T-helper 2 cell treated with Interferon-gamma antibody and Interleukin-4, amounts not matched to agents 5 μg/mL and 100 μg/mL, for 36 hours (primary cell): ENCODE data around the gene AOPEP.
A peak's percentile ranks its signal among the peaks of the same experiment; 100 is the strongest.

Experiments
- DNase-seq: peaks from one replicate; pipeline ENCODE4 v3.0.0; 2021; ENCODE audit warnings: low spot score
- H3K27ac Mint-ChIP-seq: one replicate; pipeline ENCODE4 v1.8.0; 2021; ENCODE audit warnings: mild to moderate bottlenecking, mixed read lengths
- H3K27me3 Mint-ChIP-seq: one replicate; pipeline ENCODE4 v1.8.0; 2021; ENCODE audit warnings: low read depth, mixed read lengths
- H3K36me3 Mint-ChIP-seq: one replicate; pipeline ENCODE4 v1.8.0; 2021; ENCODE audit warnings: low read depth, mixed read lengths
- H3K4me1 Mint-ChIP-seq: one replicate; pipeline ENCODE4 v1.8.0; 2021; ENCODE audit warnings: low read depth, mixed read lengths
- H3K4me3 Mint-ChIP-seq: one replicate; pipeline ENCODE4 v1.8.0; 2022; ENCODE audit warnings: mild to moderate bottlenecking, moderate library complexity, mixed read lengths
- H3K9me3 Mint-ChIP-seq: one replicate; pipeline ENCODE4 v1.8.0; 2021; ENCODE audit warnings: mixed read lengths

AOPEP gene

DNA sequence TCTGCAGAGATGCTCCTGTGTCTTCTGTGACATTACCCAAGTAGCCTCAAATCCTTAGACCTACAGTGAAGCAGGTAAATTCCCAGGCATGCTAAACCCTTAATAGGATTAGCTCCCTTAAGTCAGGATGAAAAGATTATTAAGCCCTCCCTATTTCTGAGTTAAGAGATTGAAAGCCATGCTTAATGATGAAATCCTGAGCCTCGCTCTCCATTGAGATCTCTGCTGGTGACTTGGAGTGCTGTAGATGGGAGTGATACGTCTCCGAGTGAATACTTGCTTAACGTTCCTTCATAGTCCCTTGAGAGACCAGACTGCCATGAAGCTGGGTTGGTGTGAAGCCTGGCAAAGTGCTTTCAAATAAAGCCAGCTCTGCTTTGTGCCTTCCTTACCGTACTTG is 34.2 kb downstream of the AOPEP start:
- no peaks in the 10 kb centered on the region for H3K9me3 Mint-ChIP-seq
- H3K4me3 Mint-ChIP-seq, result no peak overlapping the region
- H3K27ac Mint-ChIP-seq, result no peak overlapping the region
- DNase-seq, result no peak
- H3K4me1 Mint-ChIP-seq, result peaks cover 3% of the 10 kb centered on the region
- H3K27me3 Mint-ChIP-seq, result no peaks in the 10 kb centered on the region
- H3K36me3 Mint-ChIP-seq, result peaks cover 6% of the 10 kb centered on the region

DNA sequence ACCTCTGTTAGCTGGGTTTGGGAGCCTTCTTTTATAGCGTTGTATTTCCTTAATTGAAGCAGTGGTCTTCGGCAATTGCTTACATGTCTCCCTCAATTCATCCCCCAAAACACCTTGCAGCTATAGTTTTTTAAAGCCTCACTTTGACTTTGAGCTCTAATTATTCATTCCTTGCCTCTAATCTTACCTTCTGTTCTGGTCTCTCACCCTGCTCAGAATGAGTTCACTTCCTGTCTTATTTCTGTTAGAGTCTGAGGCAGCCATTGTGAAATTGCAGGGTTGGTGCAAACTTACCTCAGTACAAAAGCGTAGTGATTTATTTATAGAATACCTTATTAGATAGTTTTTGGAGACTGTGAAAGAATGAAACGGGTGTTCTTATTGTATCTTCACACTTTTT is 35.0 kb downstream of the AOPEP start:
- no peaks in the 10 kb centered on the region for H3K27me3 Mint-ChIP-seq
- H3K9me3 Mint-ChIP-seq, result no peaks in the 10 kb centered on the region
- no peak for DNase-seq
- H3K36me3 Mint-ChIP-seq, result peaks cover 6% of the 10 kb centered on the region
- no peak overlapping the region for H3K27ac Mint-ChIP-seq
- H3K4me3 Mint-ChIP-seq, result no peak overlapping the region
- peaks cover 3% of the 10 kb centered on the region for H3K4me1 Mint-ChIP-seq

DNA sequence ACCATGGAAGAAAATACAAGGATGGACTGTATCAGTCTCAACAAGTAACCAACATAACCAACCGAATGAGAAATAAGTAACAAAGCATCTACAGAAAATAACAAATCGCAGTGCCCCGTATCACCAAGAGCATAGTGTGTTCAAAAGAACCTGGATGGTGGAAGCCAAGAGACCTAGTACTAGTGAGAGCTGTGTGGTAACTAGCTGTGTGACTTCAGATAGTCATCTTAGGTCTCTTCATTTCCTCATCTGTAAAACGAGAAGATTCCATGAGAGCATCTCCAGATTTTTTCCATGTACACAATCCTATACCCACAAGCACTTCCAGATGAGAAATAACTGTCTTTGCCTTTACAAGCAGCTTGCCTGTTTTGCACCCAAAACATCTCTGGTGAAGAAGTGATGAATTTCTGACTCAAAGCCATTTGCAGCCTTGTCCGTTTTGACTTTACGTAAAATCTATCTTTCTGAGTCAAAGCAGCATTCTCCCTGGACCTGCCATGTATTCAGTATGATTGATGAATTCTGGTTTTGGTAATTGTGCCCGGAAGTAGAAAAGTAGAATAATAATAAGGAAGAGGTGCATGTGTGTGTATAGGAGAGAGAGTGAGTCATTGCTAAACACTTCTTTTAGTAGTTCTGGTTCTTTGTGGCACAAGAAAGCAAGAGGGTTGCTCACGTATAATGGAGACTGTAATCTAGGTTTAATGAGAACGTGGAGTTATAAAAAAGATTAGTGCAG is 41.0 kb downstream of the AOPEP start:
- DNase-seq, result no peak
- H3K9me3 Mint-ChIP-seq, result no peaks in the 10 kb centered on the region
- peaks cover 10% of the 10 kb centered on the region for H3K4me1 Mint-ChIP-seq
- no peaks in the 10 kb centered on the region for H3K27me3 Mint-ChIP-seq
- no peak overlapping the region for H3K4me3 Mint-ChIP-seq
- peaks cover 5% of the 10 kb centered on the region for H3K36me3 Mint-ChIP-seq
- H3K27ac Mint-ChIP-seq, result no peak overlapping the region

DNA sequence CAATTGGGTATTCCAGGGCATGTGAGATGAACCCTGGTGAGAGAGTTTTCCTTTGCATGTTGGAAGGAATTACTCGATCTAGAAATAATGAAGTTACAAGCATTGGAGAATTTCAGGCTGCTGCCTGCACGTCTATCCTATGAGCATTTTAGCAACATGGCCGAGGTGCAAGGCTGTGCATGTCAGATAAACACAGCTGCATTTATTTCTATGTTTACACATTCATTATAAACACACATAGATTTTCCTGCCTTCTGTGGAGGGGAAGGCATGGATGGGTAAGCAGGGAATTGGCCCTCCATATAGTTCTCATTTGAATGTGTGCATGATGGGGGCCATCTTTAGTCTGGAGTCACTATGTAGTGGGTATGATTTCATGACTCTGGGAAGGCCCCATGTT is 42.3 kb downstream of the AOPEP start:
- H3K4me3 Mint-ChIP-seq, result no peak overlapping the region
- H3K9me3 Mint-ChIP-seq, result no peaks in the 10 kb centered on the region
- H3K27me3 Mint-ChIP-seq, result no peaks in the 10 kb centered on the region
- H3K4me1 Mint-ChIP-seq, result peaks cover 10% of the 10 kb centered on the region
- no peak overlapping the region for H3K27ac Mint-ChIP-seq
- no peak for DNase-seq
- H3K36me3 Mint-ChIP-seq, result peaks cover 7% of the 10 kb centered on the region

DNA sequence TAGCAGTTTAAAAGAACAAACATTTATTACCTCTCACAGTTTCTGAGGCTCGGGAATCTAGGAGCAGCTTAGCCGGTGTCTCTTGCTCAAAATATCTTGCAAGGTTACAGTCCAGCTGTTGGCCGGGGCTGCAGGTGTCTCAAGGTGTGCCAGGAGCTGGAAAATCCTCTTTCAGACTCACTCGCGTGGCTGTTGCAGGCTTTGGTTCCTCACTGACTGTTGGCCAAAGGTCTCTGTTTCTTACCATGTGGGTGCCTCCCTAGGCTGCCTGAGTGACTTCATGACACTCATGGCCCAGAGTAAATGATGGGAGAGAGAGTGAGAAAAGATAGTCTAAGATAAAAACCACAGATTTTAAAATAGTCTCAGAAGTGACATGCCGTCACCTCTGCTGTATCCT is 43.8 kb downstream of the AOPEP start:
- H3K27me3 Mint-ChIP-seq, result no peaks in the 10 kb centered on the region
- H3K27ac Mint-ChIP-seq, result no peak overlapping the region
- no peak for DNase-seq
- H3K4me3 Mint-ChIP-seq, result no peak overlapping the region
- peaks cover 7% of the 10 kb centered on the region for H3K36me3 Mint-ChIP-seq
- no peaks in the 10 kb centered on the region for H3K9me3 Mint-ChIP-seq
- H3K4me1 Mint-ChIP-seq, result peaks cover 10% of the 10 kb centered on the region

DNA sequence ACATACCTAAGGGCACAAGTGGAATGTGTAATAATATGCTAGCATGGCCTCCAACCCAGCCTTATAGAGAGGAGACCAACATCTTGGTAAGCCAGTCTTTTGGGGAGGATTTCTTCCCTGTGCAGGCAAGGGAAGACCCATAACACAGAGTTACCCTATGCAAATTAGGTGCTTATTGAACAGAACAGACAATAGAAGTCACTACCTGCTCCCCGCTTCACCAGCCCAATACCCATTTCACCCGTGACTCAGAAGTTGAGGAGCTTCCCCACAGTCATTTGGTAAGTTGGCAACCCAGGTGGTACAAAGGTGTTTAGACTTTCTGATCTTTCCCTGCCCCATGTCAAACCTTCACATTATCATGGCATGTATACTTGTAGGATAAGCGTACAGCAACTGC is 44.6 kb downstream of the AOPEP start:
- Mint-ChIP-seq H3K4me1 (peaks cover 10% of the 10 kb centered on the region), H3K27me3 (no peaks in the 10 kb centered on the region), H3K9me3 (no peaks in the 10 kb centered on the region), H3K36me3 (peaks cover 7% of the 10 kb centered on the region), H3K4me3 (no peak overlapping the region), H3K27ac (no peak overlapping the region)
- no peak for DNase-seq

DNA sequence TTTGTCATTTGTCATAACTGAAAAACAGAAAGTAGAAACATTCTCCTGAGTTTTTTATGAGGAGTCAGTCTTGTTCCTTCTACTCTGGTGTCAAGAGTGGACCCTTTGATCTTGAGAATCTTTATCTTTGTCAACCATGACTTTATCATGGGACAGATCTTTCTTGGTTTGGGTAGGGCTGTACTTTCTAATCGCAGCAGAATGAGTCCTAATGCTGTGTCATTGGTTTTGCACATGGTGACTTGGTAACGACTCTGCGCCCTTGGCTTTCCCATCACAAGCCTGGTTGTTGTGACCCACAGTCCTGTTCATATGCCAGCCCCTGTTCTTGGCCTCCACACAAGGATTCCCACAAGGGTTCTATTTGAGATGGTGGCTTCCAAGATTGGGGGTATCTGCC is 45.6 kb downstream of the AOPEP start:
- Mint-ChIP-seq H3K27me3 (no peaks in the 10 kb centered on the region), H3K4me3 (no peak overlapping the region), H3K27ac (no peak overlapping the region), H3K36me3 (peaks cover 5% of the 10 kb centered on the region), H3K9me3 (no peaks in the 10 kb centered on the region), H3K4me1 (peaks cover 10% of the 10 kb centered on the region)
- DNase-seq, result no peak

DNA sequence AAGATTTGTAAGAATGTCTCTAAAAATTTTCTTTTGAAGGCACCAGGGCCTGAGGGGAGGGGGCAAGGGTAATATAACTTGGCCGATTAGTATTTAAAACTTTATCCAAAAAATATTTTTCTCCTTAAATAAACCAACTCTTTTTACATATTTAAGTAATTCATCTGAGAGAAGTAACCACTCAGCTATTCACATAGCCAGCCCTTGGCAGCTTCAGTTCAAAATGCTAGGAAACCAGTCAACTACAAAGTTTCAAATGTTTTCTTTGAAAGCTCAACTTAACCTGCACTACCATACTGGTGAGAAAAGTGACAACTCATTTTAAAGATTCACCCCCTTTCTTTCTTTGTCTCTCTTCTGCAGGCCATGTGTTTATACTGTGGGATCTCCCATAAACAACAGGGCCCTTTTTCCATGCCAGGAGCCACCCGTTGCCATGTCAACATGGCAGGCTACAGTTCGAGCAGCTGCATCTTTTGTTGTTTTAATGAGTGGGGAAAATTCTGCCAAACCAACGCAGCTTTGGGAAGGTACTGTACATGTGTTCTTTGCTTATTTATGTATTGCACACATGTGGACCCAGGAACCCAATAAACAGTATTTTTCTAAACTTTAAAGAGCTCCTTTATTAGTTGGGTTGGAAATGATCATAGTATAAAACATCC is 46.3 kb downstream of the AOPEP start:
- no peaks in the 10 kb centered on the region for H3K27me3 Mint-ChIP-seq
- no peak for DNase-seq
- peaks cover 10% of the 10 kb centered on the region for H3K4me1 Mint-ChIP-seq
- no peaks in the 10 kb centered on the region for H3K9me3 Mint-ChIP-seq
- peaks cover 3% of the 10 kb centered on the region for H3K36me3 Mint-ChIP-seq
- H3K4me3 Mint-ChIP-seq, result no peak overlapping the region
- H3K27ac Mint-ChIP-seq, result no peak overlapping the region

DNA sequence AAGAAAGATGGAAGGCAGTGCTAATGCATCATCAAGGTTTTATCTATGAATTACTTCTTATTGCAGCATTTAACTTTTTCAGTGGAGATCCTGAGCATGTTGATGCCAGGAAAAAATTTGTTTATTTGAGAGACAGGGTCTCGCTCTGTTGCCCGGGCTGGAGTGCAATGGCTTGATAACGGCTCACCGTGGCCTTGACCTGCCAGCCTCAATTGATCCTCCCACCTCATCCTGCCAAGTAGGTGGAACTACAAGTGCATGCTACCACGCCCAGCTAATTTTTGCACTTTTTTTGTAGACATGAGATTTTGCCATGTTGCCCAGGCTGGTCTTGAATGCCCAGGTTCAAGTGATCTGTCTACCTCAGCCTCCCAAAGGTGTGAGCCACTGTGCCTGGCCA is 47.2 kb downstream of the AOPEP start:
- H3K27me3 Mint-ChIP-seq, result no peaks in the 10 kb centered on the region
- H3K27ac Mint-ChIP-seq, result no peak overlapping the region
- H3K4me3 Mint-ChIP-seq, result no peak overlapping the region
- peaks cover 2% of the 10 kb centered on the region for H3K36me3 Mint-ChIP-seq
- H3K4me1 Mint-ChIP-seq, result peaks cover 10% of the 10 kb centered on the region
- H3K9me3 Mint-ChIP-seq, result no peaks in the 10 kb centered on the region
- DNase-seq, result no peak

DNA sequence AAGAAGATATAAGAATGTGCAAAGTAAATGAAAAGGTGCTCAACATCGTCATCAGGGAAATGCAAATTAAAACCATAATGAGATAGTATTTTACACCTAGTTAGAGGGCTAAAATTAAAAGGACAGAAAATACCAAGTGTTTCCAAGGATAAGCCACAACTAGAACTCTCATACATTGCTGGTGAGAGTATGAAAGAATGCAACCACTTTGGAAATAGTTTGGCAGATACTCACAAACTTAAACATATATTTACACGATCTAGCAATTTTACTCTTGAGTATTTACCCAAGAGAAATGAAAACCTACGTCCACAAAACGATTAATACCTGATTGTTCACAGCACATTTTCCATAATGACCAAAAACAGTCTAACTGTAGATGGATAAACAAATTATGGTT is 51.5 kb downstream of the AOPEP start:
- H3K4me3 Mint-ChIP-seq, result no peak overlapping the region
- H3K27ac Mint-ChIP-seq, result no peak overlapping the region
- no peak for DNase-seq
- H3K9me3 Mint-ChIP-seq, result no peaks in the 10 kb centered on the region
- H3K27me3 Mint-ChIP-seq, result no peaks in the 10 kb centered on the region
- H3K4me1 Mint-ChIP-seq, result no peaks in the 10 kb centered on the region
- H3K36me3 Mint-ChIP-seq, result peaks cover under 1% of the 10 kb centered on the region

DNA sequence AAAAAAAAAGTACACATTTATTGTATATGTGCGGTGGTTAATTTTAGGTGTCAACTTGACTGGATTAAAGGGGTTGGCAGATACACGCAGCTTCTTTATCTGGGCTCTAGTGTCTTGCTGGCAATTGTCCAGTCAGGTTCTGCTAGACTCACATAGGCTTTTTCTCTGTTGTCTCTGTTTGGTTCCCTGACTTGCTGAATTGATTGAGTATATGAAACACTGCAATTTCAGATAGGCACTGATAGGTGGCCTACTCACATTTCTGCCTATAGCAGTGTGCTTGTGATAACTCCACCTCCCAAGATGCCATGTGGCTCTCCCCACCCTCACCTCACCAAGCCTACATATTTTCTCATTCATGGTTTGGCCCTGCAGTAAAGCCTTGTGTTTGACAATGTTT is 52.5 kb downstream of the AOPEP start:
- H3K27ac Mint-ChIP-seq, result no peak overlapping the region
- no peak for DNase-seq
- H3K4me3 Mint-ChIP-seq, result no peak overlapping the region

DNA sequence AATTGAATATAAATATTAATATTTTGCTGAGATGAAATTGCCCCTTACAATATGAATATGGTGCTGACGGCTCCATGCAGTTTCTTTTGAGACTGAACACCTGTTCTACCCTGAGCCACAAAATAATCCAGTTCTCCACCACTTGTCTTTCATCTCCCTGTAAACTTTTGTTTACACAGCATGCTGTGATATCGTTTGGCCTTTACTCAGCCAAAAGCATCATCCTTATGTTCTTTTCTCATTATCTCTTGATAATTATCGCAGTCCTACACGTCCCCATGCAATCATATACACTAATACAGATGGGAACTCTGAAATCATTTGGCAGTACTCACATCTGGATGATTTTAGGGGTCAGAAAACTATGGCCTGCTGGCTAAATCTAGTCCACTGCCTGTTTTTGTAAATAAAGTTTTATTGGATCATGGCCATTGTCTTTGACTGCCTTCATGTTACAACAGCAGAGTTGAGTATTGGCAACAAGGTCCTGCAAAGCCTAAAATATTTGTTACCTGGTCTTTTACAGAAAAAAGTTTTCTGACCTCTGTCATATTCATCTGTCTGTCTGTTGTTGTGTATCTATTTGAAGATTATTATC is 53.3 kb downstream of the AOPEP start:
- DNase-seq, result no peak
- Mint-ChIP-seq H3K36me3 (no peaks in the 10 kb centered on the region), H3K27me3 (peaks cover 3% of the 10 kb centered on the region), H3K27ac (no peak overlapping the region), H3K9me3 (no peaks in the 10 kb centered on the region), H3K4me3 (no peak overlapping the region), H3K4me1 (no peaks in the 10 kb centered on the region)

More for the DNA sequence above, 52.5 kb downstream of the AOPEP start:
- peaks cover 3% of the 10 kb centered on the region for H3K27me3 Mint-ChIP-seq
- no peaks in the 10 kb centered on the region for H3K4me1 Mint-ChIP-seq
- no peaks in the 10 kb centered on the region for H3K36me3 Mint-ChIP-seq
- no peaks in the 10 kb centered on the region for H3K9me3 Mint-ChIP-seq

DNA sequence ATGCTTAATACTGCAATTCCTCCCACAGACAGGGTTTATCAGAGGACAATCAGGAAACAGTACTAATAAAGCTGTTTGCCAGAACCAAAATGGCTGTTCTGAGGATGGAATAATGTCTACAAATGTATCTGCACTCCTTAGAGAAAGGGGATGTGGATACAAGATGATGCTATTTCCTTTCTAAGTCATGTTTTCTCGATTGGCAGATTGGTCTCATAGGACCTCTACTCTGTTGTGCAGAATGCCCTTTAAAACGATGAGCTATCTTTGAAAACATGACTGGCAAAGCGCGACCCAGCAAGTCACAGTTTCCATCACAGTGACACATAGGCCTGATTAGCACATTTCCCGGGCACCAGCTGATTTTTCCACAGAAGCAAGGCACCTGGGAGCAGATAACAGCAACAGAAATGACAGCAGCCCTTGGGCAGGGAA is 54.0 kb downstream of the AOPEP start:
- Mint-ChIP-seq H3K27me3 (peaks cover 3% of the 10 kb centered on the region), H3K4me1 (no peaks in the 10 kb centered on the region), H3K36me3 (no peaks in the 10 kb centered on the region), H3K27ac (no peak overlapping the region), H3K9me3 (no peaks in the 10 kb centered on the region), H3K4me3 (no peak overlapping the region)
- peak; percentile 33 for DNase-seq

DNA sequence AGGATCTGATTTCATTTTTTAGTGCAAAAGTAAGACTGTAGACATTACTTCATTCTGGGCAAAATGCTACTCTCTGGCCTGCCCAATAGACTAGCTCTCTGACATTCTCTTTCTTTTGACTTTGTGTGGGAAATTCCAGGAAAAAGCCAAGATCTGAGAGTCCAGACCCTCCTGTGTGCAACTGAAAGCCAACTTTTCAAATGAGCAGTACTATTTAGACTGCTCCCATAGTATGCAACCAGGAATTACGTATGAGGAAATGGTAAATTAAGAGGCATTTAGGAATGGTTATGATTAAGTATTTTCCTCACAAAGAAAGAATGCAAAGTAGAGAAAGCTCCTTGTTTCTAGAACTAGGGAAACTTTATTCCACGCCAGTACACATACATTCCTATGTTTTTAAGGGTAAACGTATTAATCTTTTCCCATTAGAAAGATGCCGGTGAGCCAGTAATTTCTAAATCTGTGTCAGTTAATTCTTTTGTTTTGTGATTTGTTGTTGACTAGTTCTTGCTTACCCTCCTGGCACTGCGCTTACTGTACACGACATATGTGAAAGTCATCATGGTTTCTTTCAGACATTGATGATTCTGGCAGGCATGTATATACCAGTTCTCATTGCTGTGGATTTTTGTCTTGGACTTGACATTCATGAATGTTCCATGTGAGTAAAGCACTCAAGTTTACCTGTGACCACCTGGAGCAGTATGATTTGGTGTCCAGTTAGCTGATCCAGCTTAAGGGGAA is 56.0 kb downstream of the AOPEP start:
- peaks cover 1% of the 10 kb centered on the region for H3K4me1 Mint-ChIP-seq
- DNase-seq, result no peak
- no peaks in the 10 kb centered on the region for H3K36me3 Mint-ChIP-seq
- no peak overlapping the region for H3K4me3 Mint-ChIP-seq
- no peaks in the 10 kb centered on the region for H3K9me3 Mint-ChIP-seq
- H3K27me3 Mint-ChIP-seq, result peaks cover 3% of the 10 kb centered on the region
- H3K27ac Mint-ChIP-seq, result no peak overlapping the region
